ENCODE data around the gene UBE2H.
"Not testable (repeated sequence)": the region's sequence is repeated elsewhere in the genome, so short reads cannot be mapped to it uniquely, and the experiment has no call there.

Gene UBE2H

DNA sequence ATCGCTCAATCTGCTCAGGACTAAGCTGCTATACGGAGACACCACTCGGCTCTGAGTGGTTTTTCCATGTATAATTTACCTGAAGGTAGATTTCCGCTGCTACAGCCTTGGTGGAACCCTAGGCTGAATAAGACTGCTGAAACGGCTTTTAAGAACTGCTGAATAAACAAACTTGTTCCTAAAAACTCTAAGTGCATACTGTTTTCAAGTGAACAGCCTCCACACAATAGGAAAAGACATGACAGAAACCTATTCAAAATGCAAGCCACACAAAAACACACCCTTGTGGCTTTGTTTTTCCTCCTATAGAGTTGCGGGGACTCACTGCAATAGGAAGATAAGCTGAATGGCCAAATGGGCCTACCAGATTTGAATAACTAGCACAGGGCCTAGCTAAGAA lies 117.2 kb downstream of the UBE2H start:
- TF ChIP-seq, protein P1, sequence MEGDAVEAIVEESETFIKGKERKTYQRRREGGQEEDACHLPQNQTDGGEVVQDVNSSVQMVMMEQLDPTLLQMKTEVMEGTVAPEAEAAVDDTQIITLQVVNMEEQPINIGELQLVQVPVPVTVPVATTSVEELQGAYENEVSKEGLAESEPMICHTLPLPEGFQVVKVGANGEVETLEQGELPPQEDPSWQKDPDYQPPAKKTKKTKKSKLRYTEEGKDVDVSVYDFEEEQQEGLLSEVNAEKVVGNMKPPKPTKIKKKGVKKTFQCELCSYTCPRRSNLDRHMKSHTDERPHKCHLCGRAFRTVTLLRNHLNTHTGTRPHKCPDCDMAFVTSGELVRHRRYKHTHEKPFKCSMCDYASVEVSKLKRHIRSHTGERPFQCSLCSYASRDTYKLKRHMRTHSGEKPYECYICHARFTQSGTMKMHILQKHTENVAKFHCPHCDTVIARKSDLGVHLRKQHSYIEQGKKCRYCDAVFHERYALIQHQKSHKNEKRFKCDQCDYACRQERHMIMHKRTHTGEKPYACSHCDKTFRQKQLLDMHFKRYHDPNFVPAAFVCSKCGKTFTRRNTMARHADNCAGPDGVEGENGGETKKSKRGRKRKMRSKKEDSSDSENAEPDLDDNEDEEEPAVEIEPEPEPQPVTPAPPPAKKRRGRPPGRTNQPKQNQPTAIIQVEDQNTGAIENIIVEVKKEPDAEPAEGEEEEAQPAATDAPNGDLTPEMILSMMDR (conservative IDR thresholded peaks at IDR 0.05; ENCODE audit: low read length): no peak
- no peak overlapping the region for H3K4me3 ChIP-seq (ENCODE audit: low read length)
- DNase-seq (ENCODE audit: low read depth): no peak

DNA sequence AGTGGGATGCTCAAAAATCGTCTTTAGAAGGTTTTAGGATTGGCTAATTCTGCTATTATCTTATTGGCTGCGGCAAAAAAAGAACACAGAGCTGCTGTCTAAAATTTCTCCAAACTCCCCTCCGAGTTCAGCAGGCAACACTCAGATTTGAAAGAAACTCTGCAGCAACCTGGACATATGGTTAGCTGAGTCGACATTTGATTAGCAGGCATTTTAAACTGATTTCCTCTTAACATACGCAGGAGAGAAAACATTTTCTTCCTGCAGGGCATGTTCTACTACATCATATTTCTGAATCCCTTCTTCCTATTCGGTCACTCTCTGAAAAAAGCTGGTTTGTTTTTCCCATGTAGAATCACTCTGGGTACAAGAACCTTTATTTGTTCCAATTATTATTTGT lies 119.4 kb downstream of the UBE2H start:
- H3K4me3 ChIP-seq (ENCODE audit: low read length); DNase-seq (ENCODE audit: low read depth): not testable (repeated sequence)

DNA sequence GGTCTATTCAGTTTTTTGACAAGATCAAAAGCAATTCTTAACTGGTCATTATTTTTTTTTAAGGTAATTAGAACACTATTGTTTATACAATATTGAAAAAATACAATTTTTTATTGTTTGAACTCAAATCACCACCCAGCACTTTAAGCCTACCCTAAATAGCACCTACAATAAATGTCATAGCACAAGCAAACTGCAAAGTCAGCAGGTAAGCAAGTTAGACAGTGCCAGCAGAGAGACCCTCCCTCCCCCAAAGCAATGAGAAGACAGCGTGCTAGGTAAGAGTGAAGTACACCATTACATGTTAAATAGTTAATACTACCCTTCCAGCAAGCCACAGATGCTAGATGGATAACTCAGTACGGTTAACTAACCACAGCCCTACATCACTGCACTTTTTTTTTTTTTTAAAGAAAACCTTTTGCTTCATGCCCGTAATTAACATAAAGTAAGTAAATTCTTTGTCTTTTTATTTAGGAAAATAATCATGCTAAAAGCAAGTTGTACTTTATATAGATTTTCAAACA lies 120.0 kb downstream of the UBE2H start:
- TF ChIP-seq, protein P1 (conservative IDR thresholded peaks at IDR 0.05; ENCODE audit: low read length): no peak
- H3K4me3 ChIP-seq (ENCODE audit: low read length): no peak overlapping the region
- DNase-seq (ENCODE audit: low read depth): no peak

DNA sequence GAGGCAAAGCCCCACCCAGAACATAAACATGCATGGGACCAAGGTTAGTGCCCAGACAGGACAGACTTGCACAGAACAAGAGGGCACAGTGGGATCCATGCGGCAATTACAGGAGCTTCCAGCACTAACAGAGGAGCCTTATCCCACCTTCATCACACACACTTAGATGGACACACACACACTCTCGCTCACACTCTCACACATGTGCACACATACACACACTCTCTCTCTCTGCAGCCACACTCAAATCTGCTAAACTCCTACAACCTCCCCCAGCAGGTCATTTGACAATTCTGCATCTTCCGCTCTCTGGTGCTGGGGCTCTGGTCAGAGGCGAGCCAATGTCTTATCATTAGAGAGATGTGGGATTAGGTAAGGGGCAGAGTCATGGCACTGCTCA lies 120.5 kb downstream of the UBE2H start:
- no peak for DNase-seq (ENCODE audit: low read depth)
- TF ChIP-seq, protein P1 (conservative IDR thresholded peaks at IDR 0.05; ENCODE audit: low read length): no peak
- no peak overlapping the region for H3K4me3 ChIP-seq (ENCODE audit: low read length)

DNA sequence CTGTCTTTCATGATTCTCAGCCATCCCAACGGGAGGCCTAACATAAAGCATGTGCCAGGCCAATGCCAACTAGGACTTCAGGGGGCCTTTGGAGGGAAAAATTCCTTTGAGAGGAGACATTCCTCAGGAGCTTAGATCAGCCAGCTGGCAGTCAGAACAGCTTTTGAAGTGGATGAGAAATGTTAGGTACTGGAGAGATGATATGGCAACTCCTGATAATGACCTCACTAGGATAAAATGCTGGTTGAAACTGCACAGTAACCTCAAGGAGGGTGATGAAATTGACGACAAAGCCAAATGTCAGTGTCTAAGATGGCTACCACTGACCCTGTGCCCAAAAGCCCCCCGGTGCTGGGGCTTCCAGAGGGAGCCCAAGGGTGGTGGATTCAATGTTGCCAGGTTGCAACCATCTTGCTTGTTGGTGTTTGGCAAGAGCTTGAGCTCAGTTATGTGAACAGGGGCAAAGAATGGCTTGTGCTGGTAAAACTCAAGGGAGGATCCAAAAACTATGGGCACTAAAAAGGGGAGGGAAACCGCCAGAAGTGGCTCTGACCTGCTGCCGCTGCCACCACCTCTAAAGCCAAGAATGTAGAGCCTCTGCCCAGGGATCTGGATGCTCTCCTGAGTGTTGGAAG lies 121.2 kb downstream of the UBE2H start:
- peak; percentile 93 for DNase-seq (ENCODE audit: low read depth)
- TF ChIP-seq, protein P1 (conservative IDR thresholded peaks at IDR 0.05; ENCODE audit: low read length): no peak
- H3K4me3 ChIP-seq (ENCODE audit: low read length): no peak overlapping the region

DNA sequence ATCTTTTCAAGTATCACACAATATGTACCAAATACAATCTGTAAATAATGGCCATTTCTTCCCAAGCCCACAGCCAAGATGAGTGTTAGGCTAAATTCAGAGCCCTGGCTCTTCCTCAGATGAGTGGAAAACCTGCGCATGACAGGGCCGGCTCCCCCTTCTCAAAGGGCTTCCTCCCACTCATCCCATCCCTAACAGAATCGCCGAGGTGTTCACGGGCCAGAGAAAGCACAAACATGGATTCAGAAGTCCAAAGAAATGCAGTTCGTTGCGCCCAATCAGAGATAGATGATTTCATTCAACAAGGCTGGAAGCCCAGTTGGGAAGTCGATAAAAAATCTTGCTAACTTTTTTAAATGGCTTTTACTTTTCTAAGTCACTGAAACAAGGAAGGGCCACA lies 121.8 kb downstream of the UBE2H start:
- no peak overlapping the region for H3K4me3 ChIP-seq (ENCODE audit: low read length)
- TF ChIP-seq, protein P1 (conservative IDR thresholded peaks at IDR 0.05; ENCODE audit: low read length): no peak
- no peak for DNase-seq (ENCODE audit: low read depth)

DNA sequence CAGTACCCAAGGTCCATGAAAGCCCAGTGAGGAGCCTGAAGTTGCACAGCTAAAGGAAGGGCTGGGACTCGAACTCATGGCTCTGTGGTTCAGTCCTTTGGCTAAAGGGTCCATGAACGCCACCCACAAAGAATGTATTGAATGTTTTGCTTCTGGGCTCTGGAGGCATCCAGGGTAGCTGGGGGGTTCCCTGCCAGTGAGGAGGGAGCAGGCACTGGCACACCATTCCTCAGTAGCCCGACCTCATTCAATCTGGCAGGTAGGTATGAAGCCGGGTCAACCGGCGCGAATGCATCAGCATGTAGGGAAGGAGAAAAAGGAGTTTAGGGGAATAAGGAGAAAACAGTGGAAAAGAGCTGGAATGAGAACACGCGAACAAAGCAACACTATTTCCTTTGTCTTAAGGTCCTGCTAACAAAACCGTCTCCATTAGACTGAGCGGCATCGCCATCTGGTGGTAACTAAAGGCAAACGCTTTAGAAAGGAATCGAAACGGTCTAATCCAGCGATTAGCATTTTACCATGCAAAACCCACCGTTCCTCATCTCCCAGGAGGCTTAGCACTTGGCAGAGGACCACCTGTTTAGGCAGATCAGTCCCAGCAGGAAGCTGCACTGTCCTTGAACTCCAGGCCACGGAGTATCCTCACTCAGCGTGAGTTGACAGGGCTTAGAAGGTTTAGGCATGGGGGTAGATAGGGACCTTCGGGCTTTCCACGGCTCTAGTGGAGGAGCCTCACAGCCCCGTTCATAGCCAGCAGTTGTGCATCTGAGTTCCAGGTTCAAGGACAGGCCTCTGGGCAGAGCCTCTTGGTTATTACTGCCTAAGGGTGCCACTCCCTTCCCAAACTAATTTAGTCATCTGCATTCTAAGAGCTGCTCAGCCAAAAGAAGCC lies 122.8 kb downstream of the UBE2H start:
- DNase-seq (ENCODE audit: low read depth): peak; percentile 84
- TF ChIP-seq, protein P1 (conservative IDR thresholded peaks at IDR 0.05; ENCODE audit: low read length): peak; percentile 89
- H3K4me3 ChIP-seq (ENCODE audit: low read length): peak overlapping the region; percentile 18; the same call in 1 of the 2 replicates

All from AG10803 (cell line).